Spinal cord (tissue), 10 donors: ENCODE results near the gene HNMT. TPM values are rescaled to one million over a fixed set of nuclear protein-coding genes. Genes with fewer than 3 reads are reported as not detected.

Experiments used
- DNase-seq, 6 donors: peaks; one replicate each; pipeline versions ENCODE4 v3.0.0 to v3.0.0-alpha.2; 2013 to 2015; ENCODE audit warnings: low spot score in 6 of 6, low read depth in 4 of 6
- H3K27ac ChIP-seq: one replicate; pipeline ENCODE4 v1.5.1; 2013; ENCODE audit warnings: low read depth, low read length, control low read depth
- H3K27me3 ChIP-seq: one replicate; pipeline ENCODE4 v1.6.1; 2013; ENCODE audit warnings: low read length; ENCODE audit not compliant: control insufficient read depth, insufficient read depth
- H3K36me3 ChIP-seq: one replicate; pipeline ENCODE4 v1.6.1; 2013; ENCODE audit warnings: low read length; ENCODE audit not compliant: control insufficient read depth, insufficient read depth
- H3K4me1 ChIP-seq: one replicate; pipeline ENCODE4 v1.6.1; 2013; ENCODE audit warnings: low read length; ENCODE audit not compliant: control insufficient read depth, insufficient read depth
- H3K4me3 ChIP-seq: one replicate; pipeline ENCODE4 v1.5.1; 2013; ENCODE audit warnings: low read depth, low read length, control low read depth
- H3K9me3 ChIP-seq: one replicate; pipeline ENCODE4 v1.6.1; 2013; ENCODE audit warnings: low read length; ENCODE audit not compliant: control insufficient read depth, insufficient read depth
- WGBS: methylation state at CpG from one replicate; pipeline ENCODE4 v1.1.5; 2013; ENCODE audit warnings: missing lambda C conversion rate; ENCODE audit not compliant: insufficient coverage; 5-methylcytosine and 5-hydroxymethylcytosine counted together
- polyA plus RNA-seq, 2 donors: library from polyadenylated mRNA; unstranded; fragments of 120-200 nt; gene quantifications; one replicate each; pipeline ENCODE4 v1.2.1, GENCODE V29; 2013; ENCODE audit not compliant: insufficient read length in 2 of 2
- total RNA-seq, 2 donors: library from RNA; depleted of rRNA in 1 of 2; stranded (reverse); fragments of 120-200 nt in 1 of 2; fragments of >200 nt in 1 of 2; gene quantifications; one replicate each; pipeline versions ENCODE4 v1.2.3 to v1.2.4, GENCODE V29; 2013 to 2014
- donor health status: healthy.

HNMT gene
- total and polyA plus RNA-seq, 4 donors = 29.0 to 158 (median 49.1) TPM

DNA sequence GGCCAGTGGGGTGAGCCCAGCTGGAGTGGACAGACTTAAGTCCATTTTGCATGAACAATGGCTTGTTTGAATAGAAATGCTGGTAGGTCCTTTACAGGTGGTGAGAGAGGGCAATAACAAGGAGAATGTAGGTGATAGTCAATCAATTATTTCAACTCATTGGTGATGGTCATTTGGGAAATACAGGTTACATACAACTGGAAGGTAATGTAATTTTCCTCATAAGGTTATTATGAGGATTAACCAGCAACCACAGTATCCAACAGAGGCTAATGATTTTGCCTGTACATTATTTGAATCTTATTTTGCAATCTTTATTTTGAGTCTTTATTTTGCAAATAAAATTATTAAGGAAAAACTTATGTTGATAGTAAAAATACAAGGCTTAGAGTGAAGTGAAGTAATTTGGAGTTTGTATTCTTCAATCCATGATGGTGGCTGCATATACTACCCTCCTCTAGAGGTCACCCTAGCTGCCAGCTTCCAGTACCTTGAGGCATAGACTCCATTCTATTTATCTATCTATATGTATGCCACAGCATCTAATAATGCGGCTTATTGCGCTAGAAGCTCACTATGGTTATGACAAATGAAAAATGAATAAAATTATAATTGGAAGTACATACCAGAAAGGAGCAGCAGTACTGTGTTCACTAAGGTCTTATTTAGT, 20.5 kb upstream of the HNMT start:
- H3K27me3 ChIP-seq = no peaks in the 10 kb centered on the region
- no peak overlapping the region for H3K4me3 ChIP-seq
- H3K27ac ChIP-seq = no peak overlapping the region
- H3K36me3 ChIP-seq = no peaks in the 10 kb centered on the region
- DNase-seq = peak in 1 of 6 donors; percentile 13
- no peaks in the 10 kb centered on the region for H3K9me3 ChIP-seq
- no CpG with 5 or more reads among the region's 2 CpGs for WGBS
- H3K4me1 ChIP-seq = no peaks in the 10 kb centered on the region

DNA sequence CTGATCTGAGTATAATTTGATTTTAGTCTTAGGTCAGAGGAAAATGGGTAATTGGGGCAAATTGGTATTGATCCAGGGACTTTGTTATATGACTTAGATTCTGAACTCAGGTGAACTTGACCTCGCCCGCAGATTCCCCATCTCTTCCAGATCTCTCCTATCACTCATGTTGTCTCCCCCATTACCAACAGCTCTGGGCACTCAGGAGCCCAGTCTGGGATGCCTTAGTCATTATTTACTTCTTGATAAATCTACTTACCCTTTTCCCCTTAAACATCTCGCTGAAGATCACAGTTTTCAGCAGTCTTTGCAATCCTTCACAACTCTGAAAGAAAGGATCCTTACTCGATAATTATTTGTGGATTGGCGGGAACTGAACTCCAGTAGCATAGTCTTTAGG, 19.6 kb upstream of the HNMT start:
- no peaks in the 10 kb centered on the region for H3K9me3 ChIP-seq
- H3K4me3 ChIP-seq = no peak overlapping the region
- H3K36me3 ChIP-seq = no peaks in the 10 kb centered on the region
- H3K27ac ChIP-seq = no peak overlapping the region
- no peak for DNase-seq
- H3K27me3 ChIP-seq = no peaks in the 10 kb centered on the region
- 71% methylated on average over 4 of the region's 5 CpGs for WGBS
- H3K4me1 ChIP-seq = no peaks in the 10 kb centered on the region

DNA sequence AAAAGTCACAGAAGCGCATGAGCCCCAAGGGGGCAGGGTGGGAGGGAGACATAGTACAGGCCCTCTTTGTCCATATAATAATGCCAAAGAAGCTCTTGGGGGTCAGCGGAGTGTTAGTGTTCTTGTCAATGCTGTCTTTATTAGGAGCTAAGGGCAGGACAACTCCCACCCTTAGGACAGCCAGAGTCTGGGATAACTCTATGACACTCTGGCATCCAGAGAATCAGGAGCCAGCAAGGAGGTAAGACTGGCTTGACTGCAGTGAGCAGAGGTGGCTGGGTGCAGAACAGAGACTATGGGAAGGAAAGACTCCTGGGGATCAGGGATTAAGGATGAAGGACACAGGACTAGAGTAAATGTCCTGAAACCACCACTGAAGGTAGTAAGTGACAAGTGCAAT, 19.0 kb upstream of the HNMT start:
- H3K27me3 ChIP-seq = no peaks in the 10 kb centered on the region
- H3K9me3 ChIP-seq = no peaks in the 10 kb centered on the region
- no peaks in the 10 kb centered on the region for H3K4me1 ChIP-seq
- H3K4me3 ChIP-seq = no peak overlapping the region
- no peak for DNase-seq
- H3K36me3 ChIP-seq = no peaks in the 10 kb centered on the region
- no peak overlapping the region for H3K27ac ChIP-seq
- 0% methylated on average over 1 of the region's 2 CpGs for WGBS

DNA sequence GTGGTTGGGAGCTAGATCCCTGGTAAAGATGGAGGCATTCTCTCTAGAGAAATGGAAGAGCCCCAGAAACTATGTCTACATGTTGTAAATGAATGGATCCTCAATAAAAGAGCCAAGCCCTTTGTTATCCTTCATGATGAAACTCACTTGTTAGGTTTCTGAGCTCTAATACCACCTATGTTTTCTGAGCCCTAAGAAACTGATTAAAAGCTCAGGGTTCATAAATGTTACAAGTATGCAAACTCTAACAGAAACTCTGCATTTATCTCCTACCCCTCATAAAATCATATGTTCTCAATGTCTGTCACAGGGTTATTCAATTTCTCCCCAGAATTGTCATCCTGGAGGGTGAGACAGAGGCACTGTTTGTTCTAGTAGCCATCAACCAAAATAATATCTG, 18.0 kb upstream of the HNMT start:
- Histone ChIP-seq H3K27me3 (no peaks in the 10 kb centered on the region), H3K9me3 (no peaks in the 10 kb centered on the region), H3K4me3 (no peak overlapping the region), H3K27ac (no peak overlapping the region), H3K36me3 (no peaks in the 10 kb centered on the region), H3K4me1 (no peaks in the 10 kb centered on the region)
- no peak for DNase-seq

DNA sequence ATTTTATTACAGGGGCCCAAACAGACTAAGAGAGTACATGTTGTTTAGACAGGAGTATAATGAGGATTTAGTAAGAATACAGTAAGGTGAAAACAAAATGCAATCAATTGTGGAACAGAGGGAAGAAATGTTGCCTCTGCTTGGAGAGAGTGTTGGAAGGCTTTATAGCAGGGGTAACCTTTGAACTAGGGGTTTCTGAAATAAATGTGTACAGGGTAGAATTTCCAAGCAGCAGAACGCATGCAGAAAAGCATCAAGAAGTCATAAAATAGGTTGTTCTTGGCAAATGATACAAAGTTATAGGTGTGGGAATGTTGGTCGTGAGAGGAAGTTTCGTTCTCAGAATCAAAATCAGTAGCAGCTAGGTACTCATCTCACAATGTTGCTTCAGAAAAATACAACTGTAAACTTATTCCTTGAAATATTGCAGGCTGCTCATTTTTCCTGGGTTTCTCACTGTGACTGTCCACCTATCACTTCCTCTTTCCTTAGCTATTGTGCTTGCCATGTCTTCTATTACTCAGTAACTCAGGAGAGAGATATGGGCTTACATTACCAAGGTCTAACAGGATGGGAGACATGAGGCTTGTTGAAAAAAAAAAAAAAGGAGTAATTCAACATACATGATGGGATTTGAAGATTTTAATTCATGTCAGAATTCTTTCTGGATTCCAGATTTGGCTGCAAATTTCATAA, 17.1 kb upstream of the HNMT start:
- WGBS = no CpG with 5 or more reads among the region's 3 CpGs
- H3K27ac ChIP-seq = no peak overlapping the region
- H3K27me3 ChIP-seq = no peaks in the 10 kb centered on the region

DNA sequence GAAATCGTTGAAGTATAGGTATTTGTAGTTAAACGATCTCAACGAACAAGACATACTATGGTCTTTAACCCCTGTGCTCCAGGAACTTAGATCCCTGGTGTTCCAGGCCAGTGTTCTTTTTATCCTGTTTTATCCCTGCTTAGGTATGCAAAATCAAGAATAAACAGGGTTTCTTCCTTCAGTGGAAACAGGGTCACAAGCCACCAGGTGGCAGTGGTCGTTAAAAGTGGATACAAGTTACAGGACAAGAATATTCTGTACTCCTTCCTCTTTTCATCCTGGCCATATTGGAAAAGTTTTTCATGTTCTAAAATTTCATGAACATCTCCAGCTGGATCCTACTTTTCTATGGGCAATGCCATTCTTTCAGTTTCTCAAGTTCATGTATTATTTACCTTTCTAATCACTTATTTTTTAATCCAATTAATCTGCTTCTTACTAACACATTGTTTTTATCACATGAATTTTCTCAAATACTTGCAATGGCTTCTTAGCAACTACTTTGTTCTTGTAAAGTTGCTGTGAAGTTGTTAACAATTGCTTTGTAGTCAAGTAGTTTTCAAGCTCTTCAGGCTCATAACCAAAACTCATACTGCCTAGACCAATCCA, 16.4 kb upstream of the HNMT start:
- peak in 4 of 6 donors; percentile 42 to 91 (median 66) for DNase-seq
- H3K27me3 ChIP-seq = no peaks in the 10 kb centered on the region
- no peaks in the 10 kb centered on the region for H3K4me1 ChIP-seq
- no peak overlapping the region for H3K4me3 ChIP-seq
- WGBS = 0% methylated on average over 1 of the region's 4 CpGs
- no peaks in the 10 kb centered on the region for H3K9me3 ChIP-seq
- no peak overlapping the region for H3K27ac ChIP-seq
- H3K36me3 ChIP-seq = no peaks in the 10 kb centered on the region

More for the DNA sequence above, 17.1 kb upstream of the HNMT start:
- H3K9me3 ChIP-seq = no peaks in the 10 kb centered on the region
- no peaks in the 10 kb centered on the region for H3K4me1 ChIP-seq
- H3K4me3 ChIP-seq = no peak overlapping the region
- H3K36me3 ChIP-seq = no peaks in the 10 kb centered on the region
- DNase-seq = no peak

DNA sequence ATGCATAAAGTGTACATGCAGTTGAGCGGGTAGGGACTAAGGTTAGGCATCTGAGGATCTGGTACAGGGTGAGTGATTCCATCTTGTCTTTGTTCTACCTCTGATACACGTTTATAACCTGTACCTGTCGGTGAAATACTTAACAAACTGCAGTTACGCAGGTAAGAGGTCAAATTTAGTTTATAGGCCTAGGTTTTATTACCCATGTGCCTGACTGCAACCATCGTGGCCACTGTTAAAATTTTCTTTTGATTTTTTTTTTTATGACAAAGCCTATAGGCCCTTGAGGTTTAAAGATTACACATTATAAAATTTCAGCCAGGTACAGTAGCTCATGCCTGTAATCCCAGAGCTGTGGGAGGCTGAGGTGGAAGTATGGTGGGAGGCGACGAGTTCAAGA, 15.4 kb upstream of the HNMT start:
- Histone ChIP-seq H3K27me3 (no peaks in the 10 kb centered on the region), H3K4me3 (no peak overlapping the region), H3K4me1 (no peaks in the 10 kb centered on the region), H3K27ac (no peak overlapping the region), H3K36me3 (no peaks in the 10 kb centered on the region), H3K9me3 (no peaks in the 10 kb centered on the region)
- DNase-seq = no peak
- WGBS = no CpG with 5 or more reads among the region's 7 CpGs

DNA sequence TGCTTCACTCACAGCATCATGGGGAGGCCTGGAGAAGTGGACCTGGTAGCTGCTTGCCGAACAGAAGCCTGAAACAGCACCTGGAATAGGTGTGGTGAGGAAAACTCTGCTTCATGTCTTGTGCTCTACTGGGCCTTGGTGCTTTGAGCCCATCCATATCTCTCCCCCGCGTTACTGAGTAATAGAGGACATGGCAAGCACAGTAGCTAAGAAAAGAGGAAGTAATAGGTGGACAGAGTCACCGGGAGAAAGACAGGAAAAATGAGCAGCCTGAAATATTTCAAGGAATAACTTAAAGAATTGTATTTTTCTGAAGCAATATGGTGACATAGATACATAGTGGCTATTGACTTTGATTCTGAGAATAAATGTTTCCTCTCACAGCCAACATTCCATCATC, 14.0 kb upstream of the HNMT start:
- no peak for DNase-seq
- Histone ChIP-seq H3K36me3 (no peaks in the 10 kb centered on the region), H3K9me3 (no peaks in the 10 kb centered on the region), H3K27ac (no peak overlapping the region), H3K27me3 (no peaks in the 10 kb centered on the region), H3K4me3 (no peak overlapping the region), H3K4me1 (no peaks in the 10 kb centered on the region)
- 100% methylated on average over 3 of the region's 4 CpGs for WGBS

DNA sequence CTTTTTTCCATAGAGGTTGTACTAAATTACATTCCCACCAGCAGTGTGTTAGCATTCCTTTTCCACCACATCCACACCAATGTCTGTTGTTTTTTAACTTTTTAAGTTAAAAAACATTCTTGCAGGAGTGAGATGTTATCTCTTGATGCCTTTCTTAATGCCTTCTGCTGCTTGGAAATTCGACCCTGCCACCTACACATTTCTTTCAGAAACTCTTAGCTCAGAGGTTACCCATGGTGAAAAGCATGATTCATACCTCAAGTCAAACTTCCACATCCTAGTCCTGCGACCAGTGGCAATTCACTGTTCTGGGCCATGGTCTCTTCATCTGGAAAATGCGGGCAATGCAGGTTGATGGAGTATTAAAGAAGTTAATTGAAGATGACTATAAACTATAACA, 12.7 kb upstream of the HNMT start:
- Histone ChIP-seq H3K4me1 (no peaks in the 10 kb centered on the region), H3K27ac (no peak overlapping the region), H3K27me3 (no peaks in the 10 kb centered on the region), H3K36me3 (no peaks in the 10 kb centered on the region), H3K9me3 (no peaks in the 10 kb centered on the region), H3K4me3 (no peak overlapping the region)
- 83% methylated on average over 1 of the region's 3 CpGs for WGBS
- no peak for DNase-seq
